GM18498 (cell line): Measurements from ENCODE around the gene NUSAP1.
"Not testable (repeated sequence)": the region's sequence is repeated elsewhere in the genome, so short reads cannot be mapped to it uniquely, and the experiment has no call there.

Source experiments
- ATAC-seq: cut with Tn5 transposase; IDR thresholded peaks from one replicate; pipeline ENCODE4 v1.9.1; 2021; ENCODE audit warnings: mild to moderate bottlenecking, moderate library complexity; ENCODE audit not compliant: unreplicated experiment

The NUSAP1 gene, protein sequence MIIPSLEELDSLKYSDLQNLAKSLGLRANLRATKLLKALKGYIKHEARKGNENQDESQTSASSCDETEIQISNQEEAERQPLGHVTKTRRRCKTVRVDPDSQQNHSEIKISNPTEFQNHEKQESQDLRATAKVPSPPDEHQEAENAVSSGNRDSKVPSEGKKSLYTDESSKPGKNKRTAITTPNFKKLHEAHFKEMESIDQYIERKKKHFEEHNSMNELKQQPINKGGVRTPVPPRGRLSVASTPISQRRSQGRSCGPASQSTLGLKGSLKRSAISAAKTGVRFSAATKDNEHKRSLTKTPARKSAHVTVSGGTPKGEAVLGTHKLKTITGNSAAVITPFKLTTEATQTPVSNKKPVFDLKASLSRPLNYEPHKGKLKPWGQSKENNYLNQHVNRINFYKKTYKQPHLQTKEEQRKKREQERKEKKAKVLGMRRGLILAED

DNA sequence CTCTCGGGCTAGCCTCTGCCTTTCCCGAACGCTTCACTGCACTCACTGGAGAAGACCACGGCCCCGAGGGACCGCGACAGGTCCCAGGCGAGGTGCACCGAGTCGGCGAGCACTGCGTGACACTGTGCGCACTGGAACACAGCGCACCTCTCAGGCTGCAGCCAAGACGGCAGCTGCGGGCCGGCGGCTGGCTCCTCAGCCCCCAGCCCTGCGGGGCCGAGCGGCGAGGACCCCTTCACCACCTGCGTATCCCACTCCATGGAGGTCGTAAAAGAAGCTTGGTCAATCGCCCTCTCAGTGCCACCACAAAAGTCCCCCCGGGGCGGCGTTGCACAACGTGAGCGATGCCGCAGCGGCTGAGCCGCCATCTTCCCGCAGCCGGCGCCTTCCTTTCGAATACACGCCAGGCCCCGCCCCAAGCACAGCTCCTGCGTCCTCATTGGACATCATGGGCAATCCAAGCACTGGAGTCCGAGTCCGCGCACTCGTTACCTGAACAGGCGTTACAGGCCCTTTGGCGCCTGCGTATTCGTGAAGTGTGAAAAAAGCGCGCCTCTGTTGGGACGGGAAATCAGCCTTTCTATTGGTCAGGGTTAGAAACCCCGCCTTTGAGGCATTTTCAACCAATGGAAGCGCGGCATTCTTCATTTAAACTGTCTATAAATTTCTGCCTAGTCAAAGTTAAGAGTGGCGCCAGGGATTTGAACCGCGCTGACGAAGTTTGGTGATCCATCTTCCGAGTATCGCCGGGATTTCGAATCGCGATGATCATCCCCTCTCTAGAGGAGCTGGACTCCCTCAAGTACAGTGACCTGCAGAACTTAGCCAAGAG lies at the start of gene NUSAP1, which contains the start of gene OIP5:
TSS of gene NUSAP1 (plus strand) at position 688 of the 832 bp plus-strand sequence. CDS start at position 765, 77 bp downstream.
TSS of gene OIP5 (minus strand) at position 398 of the 832 bp plus-strand sequence. CDS start at position 368, 30 bp downstream.
- ATAC-seq, result peak; percentile 86

DNA sequence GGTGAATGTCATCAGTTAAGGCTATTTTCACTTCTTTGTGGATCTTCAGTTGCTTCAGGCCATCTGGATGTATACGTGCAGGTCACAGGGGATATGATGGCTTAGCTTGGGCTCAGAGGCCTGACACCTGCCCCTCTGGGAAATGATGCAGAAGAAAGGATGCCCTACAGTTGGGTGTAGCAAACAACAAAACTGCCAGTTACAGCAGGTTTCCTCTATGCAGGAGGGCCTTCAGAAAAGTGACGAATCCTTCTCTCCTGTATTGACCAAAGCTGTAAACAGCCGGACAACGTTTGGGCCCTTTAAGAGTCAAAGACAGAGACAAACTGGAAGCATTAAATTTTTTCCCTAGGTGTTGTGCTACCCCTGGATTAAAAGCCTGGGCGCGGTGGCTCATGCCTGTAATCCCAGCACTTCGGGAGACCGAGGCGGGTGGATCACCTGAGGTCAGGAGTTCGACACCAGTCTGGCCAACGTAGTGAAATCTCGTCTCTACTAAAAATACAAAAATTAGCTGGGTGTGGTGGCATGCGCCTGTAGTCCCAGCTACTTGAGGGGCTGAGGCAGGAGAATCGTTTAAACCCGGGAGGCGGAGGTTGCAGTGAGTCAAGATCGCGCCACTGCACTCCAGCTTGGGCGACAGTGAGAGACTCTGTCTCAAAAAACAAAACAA lies 49.6 kb upstream of the NUSAP1 start:
- ATAC-seq, result not testable (repeated sequence)

DNA sequence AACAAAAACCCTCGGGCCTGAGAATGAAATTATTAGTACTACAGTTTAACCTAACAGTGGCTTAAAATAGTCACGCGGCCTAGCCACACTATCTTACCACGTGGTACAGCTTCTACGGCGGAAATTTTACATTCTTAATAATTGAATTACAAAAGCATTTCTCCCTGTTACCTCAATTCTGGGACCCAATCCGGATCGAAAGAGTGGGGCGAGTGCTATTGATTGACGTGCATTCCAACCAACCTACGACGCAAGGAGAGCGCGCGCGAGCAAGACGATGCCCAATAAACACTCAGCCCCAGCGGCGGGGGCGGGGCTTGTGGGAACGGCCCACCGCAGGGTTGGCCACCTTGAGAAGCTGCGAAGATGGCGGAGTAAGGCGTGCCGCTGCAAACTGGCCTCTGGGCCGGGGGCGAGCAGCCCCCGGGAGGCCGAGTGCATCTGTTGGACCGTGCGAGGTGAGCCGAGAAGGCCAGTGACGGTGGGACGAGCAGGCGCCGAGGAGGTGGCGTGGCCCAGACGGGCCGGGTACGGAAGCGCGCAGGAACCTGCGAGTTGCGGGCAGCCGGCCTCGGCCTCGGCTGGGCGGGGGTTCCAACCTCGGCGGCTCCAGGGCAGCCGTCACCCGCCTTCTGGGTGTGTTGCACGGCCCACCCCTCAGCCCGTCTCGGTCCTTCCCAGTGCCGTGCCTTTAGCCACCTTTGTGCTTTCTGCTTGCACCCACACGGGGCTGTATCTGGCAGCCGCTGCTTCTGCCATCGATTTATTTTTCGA lies 48.8 kb upstream of the NUSAP1 start:
- peak; percentile 96 for ATAC-seq

DNA sequence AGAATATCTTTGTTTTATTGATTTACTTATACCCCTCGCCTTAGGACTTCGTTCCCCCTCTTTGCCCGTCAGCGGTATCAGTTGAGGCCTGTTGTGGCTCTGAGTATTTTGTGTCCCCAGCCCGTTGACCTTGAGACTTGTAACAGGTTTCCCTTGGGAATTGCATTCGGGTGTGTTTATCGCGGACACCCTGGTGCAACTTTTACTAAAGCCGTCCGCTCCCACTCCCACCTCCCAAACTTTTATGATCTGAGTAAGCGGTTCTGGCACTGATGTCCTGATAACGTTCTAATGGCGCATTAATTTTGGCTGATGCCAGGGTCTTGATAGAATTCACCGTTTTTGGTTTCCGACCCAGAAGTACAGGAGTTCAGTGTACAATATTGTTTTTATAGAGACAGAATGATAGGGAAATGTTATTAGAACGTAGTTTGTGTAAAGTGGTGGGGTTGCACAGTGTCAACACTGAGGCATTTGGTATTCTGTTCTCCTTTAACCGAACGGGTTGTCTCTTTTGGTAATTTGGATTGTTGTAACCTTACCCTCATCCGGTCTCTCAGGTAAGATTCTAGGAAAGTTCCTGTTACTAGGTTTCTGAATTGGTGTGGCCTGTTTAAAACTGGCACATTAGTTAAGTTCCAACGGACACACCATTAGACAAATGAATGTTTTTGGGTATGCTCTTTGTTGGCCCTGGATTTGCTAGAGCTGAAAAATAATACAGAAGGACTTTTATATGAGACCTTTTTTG lies 48.1 kb upstream of the NUSAP1 start:
- no peak for ATAC-seq

DNA sequence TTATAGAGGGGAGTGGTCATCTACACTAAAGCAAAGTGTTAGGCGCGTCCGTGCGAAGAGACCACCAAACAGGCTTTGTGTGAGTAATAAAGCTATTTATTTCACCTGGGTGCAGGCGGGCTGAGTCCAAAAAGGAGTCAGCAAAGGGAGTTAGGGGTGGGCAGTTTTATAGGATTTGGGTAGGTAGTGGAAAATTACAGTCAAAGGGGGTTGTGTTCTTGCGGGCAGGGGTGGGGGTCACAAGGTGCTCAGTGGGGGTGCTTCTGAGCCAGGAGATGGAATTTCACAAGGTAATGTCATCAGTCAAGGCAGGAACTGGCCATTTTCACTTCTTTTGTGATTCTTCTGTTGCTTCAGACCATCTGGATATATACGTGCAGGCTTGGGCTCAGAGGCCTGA lies 47.4 kb upstream of the NUSAP1 start:
- ATAC-seq, result no peak

DNA sequence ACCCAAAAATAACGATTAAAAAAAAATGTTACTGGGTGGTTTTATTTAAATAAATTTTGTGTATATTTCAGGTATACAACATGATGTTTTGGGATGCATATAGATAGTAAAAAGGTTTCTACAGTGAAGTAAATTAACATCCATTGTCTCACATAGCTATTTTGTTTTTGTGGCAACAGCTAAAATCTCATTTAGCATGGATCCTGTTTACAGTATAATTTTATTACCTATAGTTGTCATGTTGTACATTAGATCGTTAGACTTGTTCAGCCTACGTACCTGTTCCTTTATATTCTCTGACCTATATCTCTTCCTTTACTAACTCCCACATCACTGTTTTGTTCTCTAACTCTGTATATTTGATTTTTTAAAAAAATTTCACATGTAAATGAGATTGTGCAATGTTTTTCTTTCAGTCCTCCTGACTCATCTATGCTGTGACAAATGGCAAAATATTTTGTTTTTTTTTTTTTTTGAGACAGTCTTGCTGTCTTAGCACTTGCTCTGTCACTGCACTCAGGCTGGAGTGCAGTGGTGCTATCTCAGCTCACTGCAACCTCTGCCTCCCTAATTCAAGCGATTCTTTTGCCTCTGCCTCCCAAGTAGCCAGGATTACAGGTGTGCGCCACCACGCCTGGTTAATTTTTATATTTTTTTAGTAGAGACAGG lies 45.9 kb upstream of the NUSAP1 start:
- no peak for ATAC-seq

DNA sequence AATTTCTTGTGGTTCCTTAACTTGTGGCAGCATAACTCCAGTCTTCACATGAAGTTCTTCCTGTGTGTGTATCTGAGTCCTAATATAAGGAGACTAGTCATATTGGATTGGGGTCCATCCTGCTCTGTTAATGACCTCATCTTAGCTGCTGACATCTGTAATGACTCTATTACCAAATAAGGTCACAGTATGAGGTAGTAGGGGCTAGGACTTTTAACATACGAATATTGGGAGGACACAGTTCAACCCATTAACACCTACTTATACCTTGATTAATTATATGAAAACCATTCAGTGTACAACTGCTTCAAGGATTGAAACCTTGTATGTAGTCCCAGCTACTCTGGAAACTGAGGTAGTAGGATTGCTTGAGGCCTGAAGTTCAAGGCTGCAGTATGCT lies 44.2 kb upstream of the NUSAP1 start:
- no peak for ATAC-seq

DNA sequence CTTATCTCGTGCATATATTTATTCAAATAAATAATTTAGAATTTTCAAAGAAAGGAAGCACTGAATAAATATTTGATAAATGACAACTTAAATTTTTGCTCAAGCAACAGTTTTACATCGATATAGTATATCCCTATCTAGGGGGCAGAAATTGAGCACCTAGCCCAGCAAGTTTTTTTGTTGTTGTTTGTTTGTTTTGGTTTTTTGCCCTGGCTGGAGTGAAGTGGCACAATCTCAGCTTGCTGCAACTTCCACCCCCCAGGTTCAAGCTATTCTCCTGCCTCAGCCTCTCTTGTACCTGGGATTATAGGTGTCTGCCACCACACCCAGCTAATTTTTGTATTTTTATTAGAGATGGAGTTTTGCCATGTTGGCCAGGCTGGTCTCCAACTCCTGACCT lies 42.7 kb upstream of the NUSAP1 start:
- ATAC-seq, result no peak

DNA sequence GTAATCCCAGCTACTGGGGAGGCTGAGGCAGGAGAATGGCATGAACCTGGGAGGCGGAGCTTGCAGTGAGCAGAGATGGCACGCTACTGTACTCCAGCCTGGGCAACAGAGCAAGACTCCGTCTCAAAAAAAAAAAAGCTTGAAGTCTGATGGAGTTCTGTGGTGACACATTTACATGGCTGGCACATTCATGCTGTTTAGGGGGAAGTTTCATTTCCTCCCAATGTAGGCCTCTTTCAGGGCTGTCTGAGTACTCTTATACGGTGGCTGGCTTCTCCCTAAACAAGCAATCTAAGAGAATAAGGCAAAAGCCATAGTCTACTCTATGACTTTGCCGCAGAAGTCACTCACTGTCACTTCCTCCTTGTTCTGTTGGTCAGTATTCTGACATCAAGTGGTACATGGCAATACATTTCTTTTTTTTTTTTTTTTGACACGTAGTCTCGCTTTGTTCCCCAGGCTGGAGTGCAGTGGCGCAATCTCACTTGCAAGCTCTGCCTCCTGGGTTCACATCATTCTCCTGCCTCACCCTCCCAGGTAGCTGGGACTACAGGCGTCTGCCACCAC lies 41.5 kb upstream of the NUSAP1 start:
- peak; percentile 72 for ATAC-seq

DNA sequence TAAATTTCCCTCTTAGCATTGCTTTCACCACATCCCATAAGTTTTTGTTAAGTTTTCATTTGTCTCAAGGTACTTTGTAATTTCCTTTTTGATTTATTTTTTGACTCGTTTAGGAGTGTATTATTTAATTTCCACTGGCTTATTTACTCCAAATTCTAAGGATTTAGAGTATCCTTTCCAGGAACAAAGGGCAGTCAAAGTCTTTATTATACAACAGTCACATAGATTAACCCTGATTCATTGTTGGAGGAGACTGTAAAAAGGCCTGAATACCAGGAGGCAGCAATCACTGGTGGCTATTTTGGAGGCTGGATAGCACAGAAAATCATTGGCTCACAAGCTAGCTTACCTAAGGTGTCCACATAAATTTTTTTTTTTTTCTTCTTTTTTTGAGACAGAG lies 40.2 kb upstream of the NUSAP1 start:
- ATAC-seq, result no peak

DNA sequence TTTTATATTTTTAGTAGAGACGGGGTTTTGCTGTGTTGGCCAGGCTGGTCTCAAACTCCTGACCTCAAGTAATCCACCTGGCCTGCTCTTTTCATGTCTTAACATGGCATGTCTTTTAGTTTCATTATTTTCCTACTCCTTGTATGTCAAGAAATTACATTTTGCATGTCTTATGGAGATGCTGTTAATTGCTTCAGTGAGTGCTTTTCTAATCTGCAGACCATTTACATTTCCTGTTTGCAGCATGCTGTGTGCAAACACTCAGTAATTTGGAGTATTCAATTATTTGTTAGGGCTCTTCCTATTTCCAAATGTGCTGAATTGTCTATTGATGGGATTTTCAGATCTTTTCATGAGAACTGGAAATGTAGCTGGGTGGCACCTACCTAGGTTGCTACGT lies 31.5 kb upstream of the NUSAP1 start:
- not testable (repeated sequence) for ATAC-seq

DNA sequence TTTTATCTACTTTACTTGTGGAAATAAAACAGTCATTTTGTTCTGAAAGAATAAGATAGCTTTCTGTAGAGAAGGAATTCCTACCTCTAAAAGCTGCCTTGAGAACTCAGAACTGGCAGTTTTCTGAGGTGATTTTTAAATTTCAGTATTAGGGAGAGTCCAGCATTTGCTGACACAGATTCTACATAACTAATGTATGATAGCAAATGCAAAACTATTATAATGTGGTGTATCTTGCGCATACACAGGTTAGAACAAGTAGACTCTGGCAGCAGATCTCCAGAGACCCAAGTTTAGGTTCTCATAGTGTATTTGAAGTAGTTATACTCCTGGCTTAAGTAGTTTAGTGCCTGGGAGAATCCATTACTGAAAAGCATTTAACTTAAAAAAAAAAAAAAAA lies 31.1 kb upstream of the NUSAP1 start:
- no peak for ATAC-seq

DNA sequence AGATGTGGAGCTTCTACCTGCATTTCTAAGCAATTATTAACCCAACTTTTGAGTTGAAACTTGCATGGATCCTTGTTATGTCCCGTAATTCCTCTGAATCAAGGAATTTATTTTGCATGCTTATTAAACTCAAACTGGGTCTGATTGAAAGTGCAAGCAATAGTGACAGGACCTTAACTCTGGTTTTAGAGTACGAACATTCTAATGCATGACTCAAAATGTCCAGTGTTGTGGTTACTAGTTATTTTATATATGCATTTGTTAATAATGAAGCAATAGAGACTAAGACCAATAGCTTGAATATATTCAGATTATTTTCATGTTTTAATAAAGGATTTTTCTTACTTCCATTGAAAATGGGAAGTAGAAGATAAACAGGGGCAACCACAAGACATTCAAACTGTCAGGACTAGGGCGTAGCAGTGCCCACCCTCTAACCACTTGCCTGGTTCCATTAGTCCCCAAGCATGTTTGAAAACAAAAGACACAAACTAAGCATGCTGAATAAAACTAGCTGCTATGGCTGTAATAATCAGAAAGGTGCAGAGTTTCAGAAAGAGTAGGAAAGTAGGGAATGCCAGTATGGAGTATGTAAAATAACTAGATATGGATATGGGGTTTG lies 28.4 kb upstream of the NUSAP1 start:
- no peak for ATAC-seq

DNA sequence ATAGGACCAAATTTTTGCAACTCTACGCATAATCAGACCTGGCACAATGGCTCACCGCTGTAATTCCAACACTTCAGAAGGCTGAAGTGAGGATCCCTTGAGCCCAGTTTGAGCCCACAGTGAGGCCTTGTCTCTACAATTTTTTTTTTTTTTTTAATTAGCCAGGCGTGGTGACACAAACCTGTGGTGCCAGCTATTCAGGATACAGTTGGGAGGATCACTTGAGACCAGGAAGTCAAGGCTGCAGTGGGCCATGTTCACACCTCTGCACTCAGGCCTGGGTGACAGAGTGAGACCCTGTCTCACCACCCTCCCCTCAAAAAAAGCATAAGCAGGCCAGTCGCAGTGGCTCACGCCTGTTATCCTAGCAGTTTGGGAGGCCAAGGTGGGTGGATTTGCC lies 25.0 kb upstream of the NUSAP1 start:
- no peak for ATAC-seq

DNA sequence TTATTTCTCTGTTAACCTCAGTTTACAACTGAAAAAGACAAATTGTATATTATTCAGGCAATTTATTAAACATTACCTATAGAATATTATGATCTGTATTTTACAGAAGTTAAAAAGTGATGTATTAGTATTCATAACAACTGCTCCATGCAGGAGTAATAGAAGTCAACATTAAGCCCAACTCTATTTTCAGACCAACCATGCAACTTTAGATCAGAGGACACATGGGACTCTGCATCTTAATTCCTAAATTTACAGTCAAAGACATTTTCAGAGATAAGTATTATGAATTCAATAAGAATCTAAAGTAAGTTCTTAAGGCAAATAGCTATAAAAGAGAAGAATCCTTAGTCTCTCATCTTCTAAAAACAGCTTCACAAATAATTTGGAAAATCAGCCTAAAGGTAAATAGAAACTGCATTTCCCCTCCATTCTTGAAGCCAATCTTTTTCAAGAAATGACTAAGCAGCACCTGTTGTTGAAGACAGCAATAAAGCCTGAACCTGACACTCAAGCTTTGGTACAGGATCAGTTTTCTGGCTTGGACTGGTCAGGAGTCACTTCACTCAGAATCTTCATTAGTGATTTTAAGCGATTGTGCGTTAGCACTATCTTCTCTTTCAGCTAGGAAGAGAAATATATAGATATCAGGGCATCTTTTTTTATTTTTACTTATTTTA lies 23.3 kb upstream of the NUSAP1 start:
- no peak for ATAC-seq

DNA sequence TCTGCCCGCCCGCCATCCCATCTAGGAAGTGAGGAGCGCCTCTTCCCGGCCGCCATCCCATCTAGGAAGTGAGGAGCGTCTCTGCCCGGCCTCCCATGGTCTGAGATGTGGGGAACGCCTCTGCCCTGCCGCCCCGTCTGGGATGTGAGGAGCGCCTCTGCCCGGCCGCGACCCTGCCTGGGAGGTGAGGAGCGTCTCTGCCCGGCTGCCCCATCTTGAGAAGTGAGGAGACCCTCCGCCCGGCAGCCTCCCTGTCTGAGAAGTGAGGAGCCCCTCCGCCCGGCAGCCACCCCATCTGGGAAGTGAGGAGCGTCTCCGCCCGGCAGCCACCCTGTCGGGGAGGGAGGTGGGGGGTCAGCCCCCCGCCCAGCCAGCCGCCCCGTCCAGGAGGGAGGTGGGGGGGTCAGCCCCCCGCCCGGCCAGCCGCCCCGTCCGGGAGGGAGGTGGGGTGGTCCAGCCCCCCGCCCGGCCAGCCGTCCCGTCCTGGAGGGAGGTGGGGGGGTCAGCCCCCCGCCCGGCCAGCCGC lies 11.8 kb upstream of the NUSAP1 start:
- not testable (repeated sequence) for ATAC-seq

DNA sequence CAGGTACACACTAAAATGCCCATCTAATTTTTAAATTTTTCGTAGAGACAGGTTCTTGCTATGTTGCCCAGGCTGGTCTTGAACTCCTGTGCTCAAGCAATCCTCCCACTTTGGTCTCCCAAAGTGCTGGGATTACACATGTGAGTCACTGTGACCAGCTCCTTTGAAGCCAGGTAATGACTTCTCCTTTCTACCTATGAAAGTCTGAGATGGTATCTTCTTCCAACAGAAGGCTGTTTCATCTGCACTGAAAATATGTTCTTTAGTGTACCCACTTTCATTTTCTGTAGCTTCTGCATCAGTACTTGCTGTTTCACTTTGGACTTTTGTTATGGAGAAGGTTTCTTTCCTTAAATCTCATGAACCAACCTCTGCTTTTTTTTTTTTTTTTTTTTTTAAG lies 9.1 kb upstream of the NUSAP1 start:
- no peak for ATAC-seq

DNA sequence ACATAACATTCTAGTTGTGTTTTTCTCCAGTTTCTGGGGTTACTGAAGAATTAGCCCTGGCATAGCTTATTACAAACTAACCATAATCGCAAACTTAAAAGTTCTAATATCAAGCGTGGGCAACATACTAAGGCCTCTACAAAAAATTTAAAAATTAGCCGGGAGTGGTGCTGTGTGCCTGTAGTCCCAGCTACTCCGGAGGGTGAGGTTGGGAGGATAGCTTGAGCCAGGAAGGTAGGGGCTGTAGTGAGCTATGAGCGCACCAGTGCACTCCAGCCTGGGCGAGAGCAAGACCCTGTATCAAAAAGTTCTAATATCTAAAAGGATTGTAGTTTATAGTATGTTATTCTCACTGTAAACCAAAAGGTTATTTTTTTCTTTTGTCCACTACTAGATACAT lies 1.4 kb upstream of the NUSAP1 start:
- ATAC-seq, result no peak
